ENCODE data around the gene RTP4. TPM values are rescaled to one million over a fixed set of nuclear protein-coding genes. Genes with fewer than 3 reads are reported as not detected.

RTP4 gene
- total RNA-seq, 1 experiment from 2014 or later = 2.5 TPM

GRCh38 chr3:187336322-187336721 lies 31.9 kb upstream of the RTP4 start:
- BruUV-seq (replicated peaks) = no TSS peak

GRCh38 chr3:187340578-187340977 lies 27.6 kb upstream of the RTP4 start:
- ChIA-PET POLR2A (no interaction called here), CTCF (no interaction called here)
- no peaks in the 10 kb centered on the region for H3K4me1 ChIP-seq (ENCODE audit: control insufficient read depth, insufficient read depth, low read length)
- no peaks in the 10 kb centered on the region for H3K9me3 ChIP-seq (ENCODE audit: control insufficient read depth, insufficient read depth, low read depth, low read length)
- H3K36me3 ChIP-seq (ENCODE audit: control insufficient read depth, insufficient read depth, low read length) = no peaks in the 10 kb centered on the region
- ATAC-seq (no peak), DNase-seq (ENCODE audit: low read depth, low spot score) (no peak)
- H3K27me3 ChIP-seq (ENCODE audit: control insufficient read depth, insufficient read depth, low read length) = no peaks in the 10 kb centered on the region
- in situ Hi-C loops (cut with HindIII; ENCODE audit: low pct_unique_long_range_greater_than_20kb, low sequenced_read_pairs) (no loop called here), intact Hi-C loops (cut with micrococcal nuclease; ENCODE audit: unreplicated experiment) (no loop called here)
- no TSS peak for BruUV-seq (replicated peaks)
- H3K27ac ChIP-seq (ENCODE audit: low read length) = no peak overlapping the region
- TF ChIP-seq REST (IDR thresholded peaks at IDR 0.05; ENCODE audit: insufficient read depth in 1 of 2, low read depth in 2 of 2, low read length in 1 of 2) (peak in 1 of 2 experiments; percentile 59; a peak in 2 of 4 replicates), POLR2AphosphoS5 (IDR thresholded peaks at IDR 0.05; ENCODE audit: low read depth, low read length) (no peak)
- H3K4me3 ChIP-seq (ENCODE audit: low read depth in 2 of 2, low read length in 2 of 2) = no peak overlapping the region

More at GRCh38 chr3:187336322-187336721, 31.9 kb upstream of the RTP4 start:
- Histone ChIP-seq H3K9me3 (ENCODE audit: control insufficient read depth, insufficient read depth, low read depth, low read length) (no peaks in the 10 kb centered on the region), H3K4me1 (ENCODE audit: control insufficient read depth, insufficient read depth, low read length) (no peaks in the 10 kb centered on the region), H3K4me3 (ENCODE audit: low read depth in 2 of 2, low read length in 2 of 2) (no peak overlapping the region), H3K36me3 (ENCODE audit: control insufficient read depth, insufficient read depth, low read length) (no peaks in the 10 kb centered on the region), H3K27ac (ENCODE audit: low read length) (no peak overlapping the region), H3K27me3 (ENCODE audit: control insufficient read depth, insufficient read depth, low read length) (no peaks in the 10 kb centered on the region)
- ATAC-seq (no peak), DNase-seq (ENCODE audit: low read depth, low spot score) (no peak)
- ChIA-PET CTCF (no interaction called here), POLR2A (interaction anchor here (0.6 kb wide), 1 partner anchor 333 kb away, joined by 5 read pairs; no protein-coding TSS in a partner anchor)
- TF ChIP-seq TCF7L2 (IDR thresholded peaks at IDR 0.05; ENCODE audit: low read depth, low read length) (no peak), POLR2AphosphoS5 (IDR thresholded peaks at IDR 0.05; ENCODE audit: low read depth, low read length) (no peak), CTCF (IDR thresholded peaks at IDR 0.05) (no peak), REST (IDR thresholded peaks at IDR 0.05; ENCODE audit: insufficient read depth in 1 of 2, low read depth in 2 of 2, low read length in 1 of 2) (no peak), SIN3A (IDR thresholded peaks at IDR 0.05; ENCODE audit: borderline replicate concordance, insufficient read depth, low read depth, low read length) (no peak)
- intact Hi-C loops (cut with micrococcal nuclease; ENCODE audit: unreplicated experiment) = no loop called here
- in situ Hi-C loops (cut with HindIII; ENCODE audit: low pct_unique_long_range_greater_than_20kb, low sequenced_read_pairs) = no loop called here
